ENCODE data around the gene ERMARD.

Gene ERMARD

DNA sequence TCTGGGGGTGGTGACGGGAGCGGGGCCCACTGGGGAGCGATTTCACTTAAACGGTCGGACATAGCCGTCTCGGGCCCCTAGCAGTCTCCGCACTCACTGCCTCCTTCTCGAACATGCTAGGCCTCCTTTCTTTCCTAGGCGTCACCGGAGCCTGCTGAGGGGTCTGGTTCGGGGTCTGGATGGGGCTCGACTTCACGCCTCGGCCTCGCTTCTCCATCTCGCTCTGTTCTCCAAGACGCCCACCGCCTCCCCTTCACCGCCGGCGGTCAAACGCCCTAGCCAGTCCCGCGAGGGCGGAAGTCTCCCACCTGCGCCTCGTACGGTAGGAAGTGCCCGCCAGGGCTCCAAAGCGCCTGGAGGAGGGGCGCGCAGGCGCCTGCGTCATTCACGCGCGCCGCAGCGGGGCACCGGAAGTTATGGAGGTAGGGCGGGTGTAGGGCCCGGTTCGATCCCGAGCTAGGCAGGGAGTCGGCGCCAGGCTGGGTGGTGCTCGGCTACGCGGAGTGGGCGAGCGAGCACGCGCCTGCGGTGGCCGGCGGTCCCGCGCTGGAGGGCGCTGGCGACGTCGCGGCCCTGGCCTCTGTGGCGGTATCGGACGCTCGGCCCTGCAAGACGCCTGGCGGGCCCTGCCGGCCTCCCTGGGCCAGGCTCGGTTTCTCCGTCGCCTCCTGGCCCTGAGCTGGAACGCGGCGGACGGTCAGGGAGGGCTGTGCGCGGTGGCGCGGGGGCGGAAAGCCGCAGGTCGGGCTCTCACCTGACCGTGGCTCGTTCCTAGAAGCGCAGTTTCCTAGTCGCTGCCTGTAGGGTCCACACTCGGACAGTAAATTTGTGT is at the start of gene ERMARD, which contains the start of gene DYNLT2:
ERMARD (plus strand) TSS at position 381 of the 832 bp plus-strand sequence; CDS start at position 417, 36 bp downstream.
DYNLT2 (minus strand) TSS at position 331 of the 832 bp plus-strand sequence; CDS start at position 217, 114 bp downstream.
- peak within 1 kb of the TSS; percentile 78 for H3K4me3 ChIP-seq (ENCODE audit: low read depth, low read length)
- peak; percentile 78 for DNase-seq (ENCODE audit: low read depth)

GRCh38 chr6:169701954-169702839 is 49.2 kb upstream of the ERMARD start, which contains the start of the genes C6orf120 and WDR27:
TSS of gene C6orf120 (plus strand) at chr6:169702126. CDS start at chr6:169702460, 334 bp downstream.
TSS of gene WDR27 (minus strand) at chr6:169702029. CDS start at chr6:169689005, 13,024 bp downstream.
- peak within 1 kb of the TSS; percentile 96 for H3K4me3 ChIP-seq (ENCODE audit: low read depth, low read length)
- peak; percentile 86 for DNase-seq (ENCODE audit: low read depth)

DNA sequence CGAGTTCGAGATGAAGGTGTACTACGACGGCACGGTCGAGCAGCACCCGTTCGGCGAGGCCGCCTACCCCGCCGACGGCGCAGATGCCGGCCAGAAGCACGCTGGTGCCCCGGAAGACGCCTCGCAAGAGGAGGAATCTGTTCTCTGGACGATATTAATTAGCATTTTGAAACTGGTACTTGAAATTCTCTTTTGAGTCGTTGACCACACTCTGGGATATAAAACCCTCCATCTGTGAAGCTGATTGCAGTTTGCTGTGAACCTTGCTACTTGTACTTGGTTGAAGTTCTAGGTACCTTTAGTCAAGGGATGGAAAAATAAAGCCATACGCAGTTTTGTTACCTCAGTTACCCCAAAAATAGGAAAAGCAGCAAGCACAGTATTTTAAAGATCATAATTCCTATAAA is 48.6 kb upstream of the ERMARD start:
- DNase-seq (ENCODE audit: low read depth), result no peak
- peak overlapping the region; percentile 96 for H3K4me3 ChIP-seq (ENCODE audit: low read depth, low read length)

GRCh38 chr6:169707772-169708171 is 43.6 kb upstream of the ERMARD start:
- no peak for DNase-seq (ENCODE audit: low read depth)
- no peak overlapping the region for H3K4me3 ChIP-seq (ENCODE audit: low read depth, low read length)

GRCh38 chr6:169709293-169709692 is 42.1 kb upstream of the ERMARD start:
- H3K4me3 ChIP-seq (ENCODE audit: low read depth, low read length), result no peak overlapping the region
- DNase-seq (ENCODE audit: low read depth), result no peak

DNA sequence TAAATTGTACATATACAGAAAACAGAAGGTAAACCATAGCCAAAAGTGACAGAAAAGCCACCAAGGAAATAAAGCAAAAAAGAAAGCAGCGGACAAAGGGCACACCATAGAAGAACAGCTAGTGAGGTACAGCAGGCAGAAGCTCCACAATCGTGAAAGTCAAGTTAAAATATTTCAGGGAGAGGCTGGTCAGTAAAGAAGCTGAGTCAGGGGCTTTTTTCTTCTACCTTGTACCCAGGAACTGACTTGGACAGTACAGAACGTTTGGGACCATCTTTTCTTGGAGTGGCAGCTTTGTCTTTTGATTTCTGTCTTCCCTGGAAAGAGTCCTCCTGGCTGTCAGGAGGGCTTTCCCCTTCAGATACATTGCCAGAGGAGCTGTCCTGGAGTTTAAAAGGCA is 41.4 kb upstream of the ERMARD start:
- no peak overlapping the region for H3K4me3 ChIP-seq (ENCODE audit: low read depth, low read length)
- no peak for DNase-seq (ENCODE audit: low read depth)

DNA sequence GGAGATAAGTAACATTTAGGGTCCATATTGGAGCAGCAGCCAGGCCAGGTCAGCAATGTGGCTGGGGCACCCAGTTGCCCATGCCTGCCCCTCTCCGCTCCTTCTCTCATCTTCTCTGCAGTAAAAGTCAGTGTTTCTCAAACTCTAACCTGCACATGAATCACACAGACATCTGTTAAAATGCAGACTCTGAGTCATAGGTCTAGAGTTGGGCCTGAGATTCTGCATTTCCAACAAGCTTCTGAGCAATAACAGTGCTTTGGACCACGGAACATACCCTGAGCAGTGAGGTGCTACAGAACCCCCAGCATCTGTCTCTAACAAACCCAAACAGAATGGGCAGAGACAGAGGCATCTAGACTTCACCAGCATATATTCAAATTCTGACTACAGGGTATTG is 37.2 kb upstream of the ERMARD start:
- DNase-seq (ENCODE audit: low read depth), result no peak
- H3K4me3 ChIP-seq (ENCODE audit: low read depth, low read length), result no peak overlapping the region

GRCh38 chr6:169714595-169714994 is 36.8 kb upstream of the ERMARD start:
- no peak overlapping the region for H3K4me3 ChIP-seq (ENCODE audit: low read depth, low read length)

GRCh38 chr6:169719117-169719516 is 32.3 kb upstream of the ERMARD start:
- H3K4me3 ChIP-seq (ENCODE audit: low read depth, low read length), result no peak overlapping the region
- DNase-seq (ENCODE audit: low read depth), result no peak

More at GRCh38 chr6:169714595-169714994, 36.8 kb upstream of the ERMARD start:
- DNase-seq (ENCODE audit: low read depth), result no peak

DNA sequence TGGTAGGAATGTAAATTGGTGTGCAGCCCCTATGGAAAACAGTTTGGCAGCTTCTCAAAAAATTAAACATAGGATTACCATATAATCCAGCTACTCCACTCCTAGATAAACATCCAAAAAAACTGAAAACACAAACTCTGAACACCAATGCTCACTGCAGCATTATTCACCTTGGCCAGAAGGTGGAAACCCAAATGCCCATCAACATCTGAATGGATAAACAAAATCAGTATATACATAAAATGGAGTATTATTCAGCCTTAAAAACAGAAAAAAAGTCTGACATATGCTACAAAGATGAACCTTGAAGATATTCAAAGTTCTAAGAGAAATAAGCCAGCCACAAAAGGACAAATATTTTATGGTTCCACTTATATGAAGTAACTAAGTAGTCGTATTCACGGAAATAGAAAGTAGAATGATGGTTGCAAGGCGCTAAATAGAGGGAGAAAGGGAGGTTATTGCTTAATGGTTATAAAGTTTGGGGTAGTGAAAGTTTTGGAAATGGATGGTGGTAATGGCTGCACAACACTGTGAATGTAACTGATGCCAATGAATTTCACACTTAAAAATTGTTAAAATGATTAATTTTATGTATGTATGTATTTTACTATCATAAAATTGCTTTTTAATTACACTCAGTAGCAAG is 31.1 kb upstream of the ERMARD start:
- H3K4me3 ChIP-seq (ENCODE audit: low read depth, low read length), result no peak overlapping the region
- no peak for DNase-seq (ENCODE audit: low read depth)

DNA sequence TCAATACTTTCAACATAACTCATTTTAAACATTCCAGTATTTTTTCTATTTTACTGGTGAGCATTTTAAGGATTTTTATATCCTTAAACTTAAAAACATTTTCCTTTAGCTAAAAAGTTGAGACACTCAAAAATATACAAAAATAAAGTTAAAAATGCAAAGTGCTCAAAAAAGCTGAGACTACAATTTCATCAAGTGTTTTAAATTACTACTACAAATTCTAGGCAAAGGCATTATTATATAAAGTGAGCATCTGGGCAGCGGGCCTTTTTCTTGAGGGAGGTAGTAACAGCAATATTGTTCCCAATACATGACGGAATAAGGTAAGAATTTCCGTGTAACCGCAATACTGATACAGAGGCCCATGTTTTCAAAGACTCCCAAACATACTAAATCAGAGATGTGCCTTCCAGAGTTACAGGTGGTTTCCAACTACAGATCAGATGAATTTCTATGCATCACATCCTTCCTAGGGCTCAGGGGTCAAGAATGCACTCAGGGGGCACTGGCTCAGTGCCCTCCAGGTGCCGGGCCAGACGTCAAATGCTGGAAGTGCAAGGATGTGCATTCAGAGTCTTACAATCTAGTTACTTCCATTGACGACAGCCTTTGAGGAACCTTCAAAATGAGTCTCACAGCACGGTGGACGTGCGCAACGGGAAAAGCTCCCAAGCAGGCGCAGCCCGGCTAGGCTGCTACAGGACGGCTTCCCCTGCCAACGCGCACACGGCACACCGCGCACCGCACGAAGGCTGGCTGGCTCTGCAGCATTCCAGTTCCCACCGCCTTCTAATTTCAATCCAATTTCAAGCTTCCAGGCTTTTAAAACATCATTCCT is 28.8 kb upstream of the ERMARD start:
- DNase-seq (ENCODE audit: low read depth), result no peak
- peak overlapping the region; percentile 68 for H3K4me3 ChIP-seq (ENCODE audit: low read depth, low read length)

GRCh38 chr6:169723200-169723909 is 28.1 kb upstream of the ERMARD start:
- H3K4me3 ChIP-seq (ENCODE audit: low read depth, low read length), result peak overlapping the region; percentile 68
- DNase-seq (ENCODE audit: low read depth), result no peak

DNA sequence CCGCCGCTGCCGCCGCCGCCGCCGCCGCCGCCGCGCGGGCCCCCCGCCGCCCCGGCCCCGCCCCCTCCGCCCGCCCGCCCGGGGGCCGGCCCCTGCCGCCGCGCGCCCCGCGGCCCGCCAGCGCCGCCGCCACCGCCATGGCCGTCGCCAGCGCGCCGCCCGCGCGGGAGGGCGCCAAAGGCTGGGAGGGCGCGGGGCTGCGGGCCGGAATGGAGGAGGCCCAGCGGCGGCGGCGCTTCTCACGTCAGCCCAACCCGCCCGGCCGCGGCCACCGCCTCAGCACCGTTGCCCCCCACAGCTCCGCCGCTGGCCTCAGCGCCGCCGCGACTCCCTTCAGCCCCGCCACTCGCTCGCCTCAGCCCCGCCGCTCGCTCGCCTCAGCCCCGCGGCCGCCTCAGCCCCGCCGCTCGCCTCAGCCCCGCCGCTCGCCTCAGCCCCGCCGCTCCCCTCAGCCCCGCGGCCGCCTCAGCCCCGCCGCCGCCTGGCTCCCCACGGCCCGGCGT is 27.4 kb upstream of the ERMARD start:
- no peak for DNase-seq (ENCODE audit: low read depth)
- peak overlapping the region; percentile 36 for H3K4me3 ChIP-seq (ENCODE audit: low read depth, low read length)

DNA sequence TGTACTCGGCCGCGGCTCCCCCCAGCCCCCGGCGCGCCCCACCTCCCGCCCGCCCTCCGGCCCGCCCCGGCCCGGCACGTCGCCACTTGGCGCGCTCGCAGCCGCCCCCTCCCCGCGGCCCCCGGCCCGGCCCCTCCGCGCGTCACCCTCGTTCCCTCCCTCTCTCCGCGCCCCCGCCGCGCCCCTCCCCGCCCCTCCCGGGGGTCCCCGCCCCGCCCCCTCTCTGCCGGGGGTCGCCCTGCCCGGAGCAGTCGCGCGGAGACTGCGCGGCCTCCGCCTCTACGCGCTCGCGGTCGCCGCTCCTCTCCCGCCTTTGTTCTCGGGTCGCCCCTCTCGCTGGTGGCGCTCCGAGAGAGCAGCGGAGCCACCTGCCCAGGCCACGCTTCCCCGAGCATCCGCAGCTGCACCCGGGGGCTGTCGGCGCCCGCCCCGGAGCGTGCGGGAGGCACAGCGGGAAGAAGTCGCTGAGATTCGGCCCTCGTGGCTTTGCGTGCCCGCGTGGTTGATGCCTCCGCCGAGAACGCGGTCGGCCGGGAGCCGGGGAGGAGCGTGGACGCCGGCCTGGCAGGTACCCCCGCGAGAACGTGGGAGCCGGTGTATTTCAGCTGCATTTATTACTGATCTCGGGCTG is 26.8 kb upstream of the ERMARD start, which contains the start of gene PHF10:
PHF10 (minus strand) TSS at position 7 of the 631 bp plus-strand sequence. CDS start 569 bp downstream, outside the sequence.
- DNase-seq (ENCODE audit: low read depth), result no peak
- H3K4me3 ChIP-seq (ENCODE audit: low read depth, low read length), result peak within 1 kb of the TSS; percentile 68

GRCh38 chr6:169725125-169726048 is 26.0 kb upstream of the ERMARD start:
- peak; percentile 56 for DNase-seq (ENCODE audit: low read depth)
- peak overlapping the region; percentile 51 for H3K4me3 ChIP-seq (ENCODE audit: low read depth, low read length)

DNA sequence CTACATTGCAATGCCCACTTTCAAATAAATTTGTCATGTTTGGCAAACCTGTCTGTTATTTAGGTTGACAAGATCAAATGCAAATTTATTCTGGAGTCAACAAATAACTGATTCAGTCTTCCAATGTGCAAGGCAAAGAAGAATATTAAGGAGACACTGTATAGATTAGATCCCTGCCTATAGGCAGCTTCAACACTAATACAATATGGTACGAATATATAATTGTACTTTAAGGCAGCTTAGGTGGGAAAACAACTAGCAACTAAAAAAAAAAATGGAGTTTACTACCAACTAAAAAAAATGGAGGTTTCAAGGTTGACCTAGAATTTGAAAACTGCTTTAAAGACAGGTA is 25.4 kb upstream of the ERMARD start:
- H3K4me3 ChIP-seq (ENCODE audit: low read depth, low read length), result no peak overlapping the region
- no peak for DNase-seq (ENCODE audit: low read depth)

Measured in skeletal muscle cell (primary cell).